Measurements from ENCODE around the gene GABRB3.
"Not testable (repeated sequence)": the region's sequence is repeated elsewhere in the genome, so short reads cannot be mapped to it uniquely, and the experiment has no call there.

Gene GABRB3

GRCh38 chr15:26724381-26725150, 48.3 kb downstream of the GABRB3 start:
- Mint-ChIP-seq H3K27ac (ENCODE audit: low read depth) (no peak overlapping the region), H3K27me3 (no peaks in the 10 kb centered on the region), H3K4me3 (no peak overlapping the region), H3K9me3 (peaks cover 11% of the 10 kb centered on the region), H3K36me3 (ENCODE audit: insufficient read depth) (no peaks in the 10 kb centered on the region), H3K4me1 (no peaks in the 10 kb centered on the region)
- DNase-seq (ENCODE audit: low spot score in 2 of 2), result no peak
- no peak for ATAC-seq (replicated peaks; ENCODE audit: extremely low read depth, poor library complexity, severe bottlenecking)

GRCh38 chr15:26722621-26723160, 50.2 kb downstream of the GABRB3 start:
- no peaks in the 10 kb centered on the region for H3K27me3 Mint-ChIP-seq
- no peak overlapping the region for H3K27ac Mint-ChIP-seq (ENCODE audit: low read depth)
- no peak for DNase-seq (ENCODE audit: low spot score in 2 of 2)
- H3K4me1 Mint-ChIP-seq, result no peaks in the 10 kb centered on the region
- no peaks in the 10 kb centered on the region for H3K36me3 Mint-ChIP-seq (ENCODE audit: insufficient read depth)
- peaks cover 17% of the 10 kb centered on the region for H3K9me3 Mint-ChIP-seq
- ATAC-seq (replicated peaks; ENCODE audit: extremely low read depth, poor library complexity, severe bottlenecking), result no peak
- no peak overlapping the region for H3K4me3 Mint-ChIP-seq

- Mint-ChIP-seq H3K4me1 (no peaks in the 10 kb centered on the region), H3K27me3 (no peaks in the 10 kb centered on the region), H3K36me3 (ENCODE audit: insufficient read depth) (no peaks in the 10 kb centered on the region), H3K9me3 (peaks cover 24% of the 10 kb centered on the region), H3K27ac (ENCODE audit: low read depth) (no peak overlapping the region), H3K4me3 (no peak overlapping the region)
- ATAC-seq (replicated peaks; ENCODE audit: extremely low read depth, poor library complexity, severe bottlenecking), result no peak
- DNase-seq (ENCODE audit: low spot score in 2 of 2), result no peak
Observed at GRCh38 chr15:26721232-26721967, 51.5 kb downstream of the GABRB3 start.

DNA sequence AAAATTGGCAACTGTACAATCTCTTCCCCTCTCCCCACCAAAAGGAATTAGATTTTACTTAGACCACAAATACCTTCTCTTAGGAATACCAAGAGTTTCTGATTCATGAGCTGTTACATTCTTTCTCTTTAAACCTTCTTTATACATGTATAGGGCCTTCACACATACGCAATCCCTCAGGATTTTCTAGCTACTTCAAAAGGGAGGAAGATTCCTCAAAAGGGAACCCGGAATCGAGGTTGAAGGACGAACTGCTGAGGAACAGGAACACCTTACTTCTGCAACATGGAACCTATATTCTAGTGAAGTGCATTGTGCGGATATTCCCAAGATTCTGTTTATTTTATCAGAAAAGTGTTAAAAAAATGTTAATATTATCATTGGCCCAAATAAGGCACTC, 52.3 kb downstream of the GABRB3 start:
- H3K4me1 Mint-ChIP-seq, result no peaks in the 10 kb centered on the region
- DNase-seq (ENCODE audit: low spot score in 2 of 2) (no peak), ATAC-seq (replicated peaks; ENCODE audit: extremely low read depth, poor library complexity, severe bottlenecking) (no peak)
- no peak overlapping the region for H3K4me3 Mint-ChIP-seq
- no peaks in the 10 kb centered on the region for H3K36me3 Mint-ChIP-seq (ENCODE audit: insufficient read depth)
- H3K9me3 Mint-ChIP-seq, result peaks cover 26% of the 10 kb centered on the region
- H3K27ac Mint-ChIP-seq (ENCODE audit: low read depth), result no peak overlapping the region
- H3K27me3 Mint-ChIP-seq, result no peaks in the 10 kb centered on the region

DNA sequence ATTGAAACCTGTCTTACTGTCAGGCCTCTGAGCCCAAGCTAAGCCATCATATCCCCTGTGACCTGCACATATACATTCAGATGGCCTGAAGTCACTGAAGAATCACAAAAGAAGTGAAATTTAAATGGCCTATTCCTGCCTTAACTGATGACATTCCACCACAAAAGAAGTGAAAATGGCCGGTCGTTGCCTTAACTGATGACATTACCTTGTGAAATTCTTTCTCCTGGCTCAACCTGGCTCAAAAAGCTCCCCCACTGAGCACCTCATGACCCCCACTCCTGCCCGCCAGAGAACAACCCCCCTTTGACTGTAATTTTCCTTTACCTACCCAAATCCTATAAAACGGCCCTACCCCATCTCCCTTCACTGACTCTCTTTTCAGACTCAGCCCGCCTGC, 53.0 kb downstream of the GABRB3 start:
- ATAC-seq (replicated peaks; ENCODE audit: extremely low read depth, poor library complexity, severe bottlenecking); H3K36me3 Mint-ChIP-seq (ENCODE audit: insufficient read depth); DNase-seq (ENCODE audit: low spot score in 2 of 2); H3K27ac Mint-ChIP-seq (ENCODE audit: low read depth); H3K4me3 Mint-ChIP-seq; H3K4me1 Mint-ChIP-seq; H3K27me3 Mint-ChIP-seq: not testable (repeated sequence)
- peaks cover 28% of the 10 kb centered on the region for H3K9me3 Mint-ChIP-seq

DNA sequence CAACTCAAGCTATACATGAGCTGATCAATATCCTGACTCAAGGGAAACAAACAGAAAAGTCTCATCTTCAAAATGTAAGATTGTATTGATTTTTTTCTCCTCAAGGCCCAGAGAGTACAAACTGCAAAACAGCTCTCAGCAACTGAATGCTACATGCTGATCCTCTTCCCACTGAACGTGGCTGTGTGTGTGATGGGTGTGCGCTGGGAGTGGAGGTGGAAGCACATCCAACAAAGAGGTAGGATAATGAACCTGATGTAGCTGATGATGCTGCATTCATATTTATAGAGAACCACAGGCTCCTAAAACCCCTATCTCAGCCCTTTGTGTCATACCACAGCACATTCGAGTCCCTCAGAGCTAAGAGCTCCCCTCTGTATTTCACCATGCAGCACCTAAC, 56.8 kb downstream of the GABRB3 start:
- no peaks in the 10 kb centered on the region for H3K36me3 Mint-ChIP-seq (ENCODE audit: insufficient read depth)
- H3K9me3 Mint-ChIP-seq, result peaks cover 50% of the 10 kb centered on the region
- H3K4me1 Mint-ChIP-seq, result no peaks in the 10 kb centered on the region
- H3K4me3 Mint-ChIP-seq, result no peak overlapping the region
- DNase-seq (ENCODE audit: low spot score in 2 of 2) (no peak), ATAC-seq (replicated peaks; ENCODE audit: extremely low read depth, poor library complexity, severe bottlenecking) (no peak)
- H3K27me3 Mint-ChIP-seq, result no peaks in the 10 kb centered on the region
- no peak overlapping the region for H3K27ac Mint-ChIP-seq (ENCODE audit: low read depth)

DNA sequence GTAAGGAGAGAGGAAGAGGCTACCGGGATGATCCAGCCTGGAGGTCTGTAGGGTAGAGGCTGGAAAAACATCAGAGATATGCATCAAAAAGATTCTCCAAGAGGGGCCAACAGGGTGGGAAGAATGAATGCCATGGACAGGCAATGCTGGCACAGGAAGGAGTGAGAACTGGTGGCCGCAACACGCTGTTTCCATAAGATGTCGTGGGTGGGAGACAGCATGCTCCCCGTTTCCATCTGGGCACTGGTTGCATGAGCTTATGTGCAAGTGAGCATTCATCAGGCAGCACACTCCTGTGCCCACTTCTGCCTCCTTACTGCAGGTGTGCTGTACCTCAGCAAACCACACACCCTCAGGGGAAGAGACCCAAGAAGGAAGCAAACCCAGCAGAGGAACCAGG, 59.4 kb downstream of the GABRB3 start:
- no peak overlapping the region for H3K27ac Mint-ChIP-seq (ENCODE audit: low read depth)

GRCh38 chr15:26712335-26712734, 60.5 kb downstream of the GABRB3 start:
- no peaks in the 10 kb centered on the region for H3K27me3 Mint-ChIP-seq
- DNase-seq (ENCODE audit: low spot score in 2 of 2), result no peak
- H3K4me1 Mint-ChIP-seq, result no peaks in the 10 kb centered on the region
- ATAC-seq (replicated peaks; ENCODE audit: extremely low read depth, poor library complexity, severe bottlenecking), result no peak
- H3K36me3 Mint-ChIP-seq (ENCODE audit: insufficient read depth), result no peaks in the 10 kb centered on the region
- H3K27ac Mint-ChIP-seq (ENCODE audit: low read depth), result no peak overlapping the region
- H3K9me3 Mint-ChIP-seq, result peaks cover 42% of the 10 kb centered on the region
- H3K4me3 Mint-ChIP-seq, result no peak overlapping the region

More for the DNA sequence above, 59.4 kb downstream of the GABRB3 start:
- H3K4me3 Mint-ChIP-seq, result no peak overlapping the region
- no peaks in the 10 kb centered on the region for H3K36me3 Mint-ChIP-seq (ENCODE audit: insufficient read depth)
- H3K4me1 Mint-ChIP-seq, result no peaks in the 10 kb centered on the region
- H3K27me3 Mint-ChIP-seq, result no peaks in the 10 kb centered on the region
- ATAC-seq (replicated peaks; ENCODE audit: extremely low read depth, poor library complexity, severe bottlenecking), result no peak
- DNase-seq (ENCODE audit: low spot score in 2 of 2), result no peak
- H3K9me3 Mint-ChIP-seq, result peaks cover 39% of the 10 kb centered on the region

DNA sequence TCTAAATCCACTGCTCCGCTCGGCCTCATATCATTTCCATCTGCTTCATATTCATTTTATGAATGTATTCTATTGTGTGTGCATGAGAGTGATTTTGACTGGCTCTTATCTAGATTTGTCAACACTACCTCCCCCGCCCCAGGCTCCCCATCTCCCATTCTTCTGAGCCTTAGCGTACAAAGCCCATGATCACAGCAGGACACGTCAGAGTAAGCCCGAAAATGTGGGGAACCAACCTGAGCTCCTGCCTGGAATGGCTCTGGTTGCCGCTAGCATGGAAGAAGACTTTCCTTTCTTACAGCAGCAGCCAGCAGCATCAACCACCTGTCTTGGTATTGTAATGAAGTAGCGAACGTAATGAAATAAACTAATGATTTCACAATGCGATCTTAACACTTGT, 61.4 kb downstream of the GABRB3 start:
- H3K9me3 Mint-ChIP-seq, result peaks cover 44% of the 10 kb centered on the region
- H3K36me3 Mint-ChIP-seq (ENCODE audit: insufficient read depth), result no peaks in the 10 kb centered on the region
- no peak for DNase-seq (ENCODE audit: low spot score in 2 of 2)
- H3K27me3 Mint-ChIP-seq, result no peaks in the 10 kb centered on the region
- no peaks in the 10 kb centered on the region for H3K4me1 Mint-ChIP-seq
- H3K27ac Mint-ChIP-seq (ENCODE audit: low read depth), result no peak overlapping the region
- H3K4me3 Mint-ChIP-seq, result no peak overlapping the region
- ATAC-seq (replicated peaks; ENCODE audit: extremely low read depth, poor library complexity, severe bottlenecking), result no peak

DNA sequence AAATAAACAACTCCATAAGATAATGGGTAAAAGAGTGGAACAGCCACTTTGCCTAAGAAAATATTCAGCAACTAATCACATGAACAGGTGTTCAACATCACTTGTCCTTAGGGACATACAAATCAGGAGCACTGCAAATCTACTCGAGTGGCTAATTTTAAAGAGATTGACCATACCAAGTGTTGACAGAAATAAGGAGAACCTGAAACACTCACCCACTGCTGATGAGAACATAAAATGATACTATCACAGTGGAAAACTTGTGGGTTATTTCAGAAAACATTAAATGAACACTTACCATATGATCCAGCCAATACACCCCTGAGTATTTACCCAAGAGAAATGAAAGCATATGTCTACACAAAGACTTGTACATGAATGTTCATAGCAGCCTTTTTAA, 70.5 kb downstream of the GABRB3 start:
- H3K4me3 Mint-ChIP-seq, result no peak overlapping the region
- peaks cover 30% of the 10 kb centered on the region for H3K9me3 Mint-ChIP-seq
- DNase-seq (ENCODE audit: low spot score in 2 of 2) (no peak), ATAC-seq (replicated peaks; ENCODE audit: extremely low read depth, poor library complexity, severe bottlenecking) (no peak)
- no peak overlapping the region for H3K27ac Mint-ChIP-seq (ENCODE audit: low read depth)
- H3K36me3 Mint-ChIP-seq (ENCODE audit: insufficient read depth), result no peaks in the 10 kb centered on the region
- H3K4me1 Mint-ChIP-seq, result no peaks in the 10 kb centered on the region
- H3K27me3 Mint-ChIP-seq, result no peaks in the 10 kb centered on the region

GRCh38 chr15:26698555-26698954, 74.3 kb downstream of the GABRB3 start:
- H3K36me3 Mint-ChIP-seq (ENCODE audit: insufficient read depth), result no peaks in the 10 kb centered on the region
- no peak overlapping the region for H3K4me3 Mint-ChIP-seq
- no peaks in the 10 kb centered on the region for H3K4me1 Mint-ChIP-seq
- no peak for ATAC-seq (replicated peaks; ENCODE audit: extremely low read depth, poor library complexity, severe bottlenecking)
- no peaks in the 10 kb centered on the region for H3K27me3 Mint-ChIP-seq
- H3K9me3 Mint-ChIP-seq, result peaks cover 22% of the 10 kb centered on the region
- no peak for DNase-seq (ENCODE audit: low spot score in 2 of 2)
- H3K27ac Mint-ChIP-seq (ENCODE audit: low read depth), result no peak overlapping the region

- H3K9me3 Mint-ChIP-seq, result peaks cover 22% of the 10 kb centered on the region
- ATAC-seq (replicated peaks; ENCODE audit: extremely low read depth, poor library complexity, severe bottlenecking) (no peak), DNase-seq (ENCODE audit: low spot score in 2 of 2) (no peak)
- no peak overlapping the region for H3K27ac Mint-ChIP-seq (ENCODE audit: low read depth)
- H3K4me3 Mint-ChIP-seq, result no peak overlapping the region
- H3K36me3 Mint-ChIP-seq (ENCODE audit: insufficient read depth), result no peaks in the 10 kb centered on the region
- no peaks in the 10 kb centered on the region for H3K4me1 Mint-ChIP-seq
- H3K27me3 Mint-ChIP-seq, result no peaks in the 10 kb centered on the region
Observed at GRCh38 chr15:26697913-26698312, 75.0 kb downstream of the GABRB3 start.

DNA sequence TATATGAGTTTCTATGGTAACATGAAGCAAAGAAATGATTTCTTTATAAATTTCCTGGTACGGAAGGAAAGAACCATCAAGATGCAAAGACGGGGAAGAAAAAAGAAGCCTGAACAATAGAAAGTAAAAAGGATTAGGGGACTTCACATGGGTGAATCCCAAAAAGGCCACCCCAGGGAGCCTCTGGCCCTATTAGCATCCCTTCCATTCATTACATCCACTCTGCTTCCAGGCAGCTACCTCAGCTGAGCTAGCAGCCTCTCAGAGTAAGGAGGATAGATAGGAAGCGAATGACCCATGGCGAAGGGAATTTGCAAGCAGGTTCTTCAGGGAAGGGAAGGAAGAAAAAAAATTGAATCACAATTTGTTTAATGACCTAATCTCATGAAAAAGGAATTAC, 81.6 kb downstream of the GABRB3 start:
- H3K4me1 Mint-ChIP-seq, result no peaks in the 10 kb centered on the region
- H3K4me3 Mint-ChIP-seq, result no peak overlapping the region
- no peaks in the 10 kb centered on the region for H3K36me3 Mint-ChIP-seq (ENCODE audit: insufficient read depth)
- H3K9me3 Mint-ChIP-seq, result peaks cover 15% of the 10 kb centered on the region
- H3K27ac Mint-ChIP-seq (ENCODE audit: low read depth), result no peak overlapping the region
- ATAC-seq (replicated peaks; ENCODE audit: extremely low read depth, poor library complexity, severe bottlenecking) (no peak), DNase-seq (ENCODE audit: low spot score in 2 of 2) (no peak)
- H3K27me3 Mint-ChIP-seq, result no peaks in the 10 kb centered on the region

Measured in central memory CD8-positive, alpha-beta T cell (primary cell).